Measurements from ENCODE around the gene C19orf44. TPM values are rescaled to one million over a fixed set of nuclear protein-coding genes. Genes with fewer than 3 reads are reported as not detected.

The C19orf44 gene
- total RNA-seq, 6 donors from 2014 or later, result 4.3 to 26.2 (median 5.7) TPM

- no peaks in the 10 kb centered on the region for H3K9me3 ChIP-seq
- H3K36me3 ChIP-seq, result peaks cover 60 to 100% (median 98%) of the 10 kb centered on the region in 4 donors
- ATAC-seq (ENCODE audit: low FRiP score in 2 of 2) (no peak), DNase-seq (peak in 1 of 2 donors; percentile 83)
- H3K27ac ChIP-seq, result no peak overlapping the region
- TF ChIP-seq EP300 (IDR thresholded peaks at IDR 0.05), result no peak
- TF ChIP-seq POLR2A (IDR thresholded peaks at IDR 0.05), result no peak
- TF ChIP-seq, protein P1, sequence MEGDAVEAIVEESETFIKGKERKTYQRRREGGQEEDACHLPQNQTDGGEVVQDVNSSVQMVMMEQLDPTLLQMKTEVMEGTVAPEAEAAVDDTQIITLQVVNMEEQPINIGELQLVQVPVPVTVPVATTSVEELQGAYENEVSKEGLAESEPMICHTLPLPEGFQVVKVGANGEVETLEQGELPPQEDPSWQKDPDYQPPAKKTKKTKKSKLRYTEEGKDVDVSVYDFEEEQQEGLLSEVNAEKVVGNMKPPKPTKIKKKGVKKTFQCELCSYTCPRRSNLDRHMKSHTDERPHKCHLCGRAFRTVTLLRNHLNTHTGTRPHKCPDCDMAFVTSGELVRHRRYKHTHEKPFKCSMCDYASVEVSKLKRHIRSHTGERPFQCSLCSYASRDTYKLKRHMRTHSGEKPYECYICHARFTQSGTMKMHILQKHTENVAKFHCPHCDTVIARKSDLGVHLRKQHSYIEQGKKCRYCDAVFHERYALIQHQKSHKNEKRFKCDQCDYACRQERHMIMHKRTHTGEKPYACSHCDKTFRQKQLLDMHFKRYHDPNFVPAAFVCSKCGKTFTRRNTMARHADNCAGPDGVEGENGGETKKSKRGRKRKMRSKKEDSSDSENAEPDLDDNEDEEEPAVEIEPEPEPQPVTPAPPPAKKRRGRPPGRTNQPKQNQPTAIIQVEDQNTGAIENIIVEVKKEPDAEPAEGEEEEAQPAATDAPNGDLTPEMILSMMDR (IDR thresholded peaks at IDR 0.05), result no peak
- TF ChIP-seq POLR2AphosphoS5 (IDR thresholded peaks at IDR 0.05), result no peak
- H3K4me3 ChIP-seq, result no peak overlapping the region
- WGBS, 2 donors, result 98% methylated on average over 35 to 38 of the region's 54 CpGs
- no peaks in the 10 kb centered on the region for H3K27me3 ChIP-seq
- no peaks in the 10 kb centered on the region for H3K4me1 ChIP-seq
Observed at GRCh38 chr19:16524991-16525734, 29.0 kb downstream of the C19orf44 start.

DNA sequence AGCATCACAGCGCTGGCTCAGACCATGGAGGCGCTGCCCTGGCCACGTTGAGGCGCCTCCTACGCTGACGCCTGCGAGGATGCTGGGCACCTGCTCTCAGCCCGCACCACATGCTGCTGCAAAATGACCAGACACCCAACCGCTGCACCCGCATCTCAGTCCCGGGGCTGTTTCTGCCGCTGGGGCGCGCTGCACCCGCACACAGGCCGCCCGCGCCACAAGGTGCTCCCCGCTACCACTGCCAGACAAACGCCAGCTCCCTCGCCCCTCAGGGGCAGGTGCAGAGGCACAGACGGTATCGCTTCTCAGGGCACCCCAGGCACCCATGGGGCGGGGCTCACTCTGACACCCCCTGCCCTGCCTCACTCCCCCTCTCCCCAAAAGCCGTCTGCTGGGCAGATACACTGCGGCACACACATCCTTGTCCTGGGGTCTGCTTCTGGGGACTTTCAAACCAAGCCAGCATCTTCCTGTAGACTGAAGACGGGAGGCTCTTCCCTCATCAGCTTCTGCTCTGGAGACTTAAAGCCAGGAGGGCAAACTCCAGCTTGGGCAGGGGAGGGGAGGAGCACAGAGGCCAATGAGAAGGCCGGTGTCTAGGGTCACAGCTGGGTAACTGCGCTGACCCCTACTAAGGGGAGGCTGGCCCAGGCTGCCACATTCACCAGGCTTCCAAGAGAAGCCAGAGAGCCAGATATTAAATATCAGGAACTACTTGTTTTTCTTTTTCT, 29.7 kb downstream of the C19orf44 start:
- Histone ChIP-seq H3K9me3 (no peaks in the 10 kb centered on the region), H3K4me3 (no peak overlapping the region), H3K4me1 (no peaks in the 10 kb centered on the region), H3K36me3 (peaks cover 61 to 100% (median 98%) of the 10 kb centered on the region in 4 donors), H3K27me3 (no peaks in the 10 kb centered on the region), H3K27ac (no peak overlapping the region)
- 99% methylated on average over 21 to 29 of the region's 29 CpGs for WGBS, 2 donors
- DNase-seq (peak in 1 of 2 donors; percentile 75), ATAC-seq (ENCODE audit: low FRiP score in 2 of 2) (no peak)
- TF ChIP-seq EP300 (IDR thresholded peaks at IDR 0.05) (no peak), POLR2AphosphoS5 (IDR thresholded peaks at IDR 0.05) (no peak), POLR2A (IDR thresholded peaks at IDR 0.05) (no peak)
- TF ChIP-seq, protein P1 (IDR thresholded peaks at IDR 0.05), result no peak

DNA sequence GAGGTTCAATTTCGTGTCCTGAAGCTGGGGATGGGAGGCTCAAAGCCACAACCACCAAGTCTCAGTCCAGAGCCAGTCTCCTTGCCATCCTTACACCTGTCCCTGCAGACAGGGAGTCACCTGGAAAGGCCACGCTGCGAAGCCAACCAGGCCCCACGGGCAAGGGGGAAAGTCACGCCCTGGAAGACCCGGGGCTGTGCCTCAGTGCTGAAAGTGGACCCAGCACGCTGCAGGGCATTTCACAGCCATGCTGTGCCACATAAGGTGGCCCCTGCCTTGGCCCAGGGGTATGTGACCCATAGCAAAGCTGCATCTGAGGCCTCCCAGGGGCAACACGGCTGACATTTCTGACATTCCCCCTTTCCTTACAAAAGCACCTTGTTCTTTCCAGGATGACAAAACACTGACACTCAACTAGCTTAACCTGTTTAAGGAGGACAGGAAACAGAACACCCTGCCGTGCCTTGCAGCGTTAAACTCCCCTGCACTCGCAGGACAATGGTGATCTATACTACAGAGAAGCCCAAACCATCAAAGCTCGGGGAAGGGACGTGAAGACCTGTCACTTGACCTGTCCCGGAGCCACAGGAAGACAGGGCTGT, 31.2 kb downstream of the C19orf44 start:
- H3K27ac ChIP-seq, result no peak overlapping the region
- H3K4me3 ChIP-seq, result no peak overlapping the region
- no peaks in the 10 kb centered on the region for H3K27me3 ChIP-seq
- WGBS, 2 donors, result 93 to 96% methylated on average over 7 to 9 of the region's 14 CpGs
- TF ChIP-seq, protein P1 (IDR thresholded peaks at IDR 0.05), result no peak
- TF ChIP-seq EP300 (IDR thresholded peaks at IDR 0.05), result no peak
- TF ChIP-seq POLR2AphosphoS5 (IDR thresholded peaks at IDR 0.05), result no peak
- no peak for ATAC-seq (ENCODE audit: low FRiP score in 2 of 2)
- peak in 1 of 2 donors; percentile 27 for DNase-seq
- no peaks in the 10 kb centered on the region for H3K9me3 ChIP-seq
- no peaks in the 10 kb centered on the region for H3K4me1 ChIP-seq
- peaks cover 67 to 100% (median 99%) of the 10 kb centered on the region in 4 donors for H3K36me3 ChIP-seq

DNA sequence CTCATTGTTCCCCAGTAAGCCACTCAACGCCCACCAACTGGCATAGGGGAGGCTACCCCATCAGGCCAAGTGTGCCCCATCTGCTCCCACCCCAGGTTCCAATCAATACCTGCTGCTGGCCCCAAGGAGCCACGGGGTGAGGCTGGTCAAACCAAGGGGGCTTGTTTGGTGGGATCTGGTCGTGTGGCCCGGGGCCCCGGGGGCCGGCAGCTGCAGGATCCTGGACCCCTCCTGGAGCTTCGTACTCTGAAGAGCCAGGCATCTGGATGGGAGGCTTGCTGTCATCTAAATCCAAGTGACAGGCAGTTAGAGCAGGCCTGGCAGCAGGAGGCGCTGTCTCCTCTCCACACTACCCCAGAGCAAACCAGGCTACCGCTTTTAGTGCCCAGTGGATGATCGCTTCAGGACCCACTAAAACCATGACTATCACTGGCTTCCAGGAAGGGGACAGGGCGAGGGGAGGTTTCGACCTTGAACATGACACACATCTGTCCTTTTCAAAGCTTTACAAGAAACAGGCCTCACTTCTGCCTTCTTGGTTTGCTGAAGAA, 31.9 kb downstream of the C19orf44 start:
- WGBS, 2 donors, result 90% methylated on average over 5 to 12 of the region's 12 CpGs
- TF ChIP-seq POLR2AphosphoS5 (IDR thresholded peaks at IDR 0.05), result no peak
- TF ChIP-seq, protein P1 (IDR thresholded peaks at IDR 0.05), result peak in 3 of 6 experiments; percentile 7 to 12 (median 8)
- DNase-seq, result peak in 1 of 2 donors; percentile 64
- ATAC-seq (ENCODE audit: low FRiP score in 2 of 2), result no peak
- Histone ChIP-seq H3K27ac (no peak overlapping the region), H3K36me3 (peaks cover 64 to 100% (median 99%) of the 10 kb centered on the region in 4 donors), H3K4me3 (no peak overlapping the region), H3K9me3 (no peaks in the 10 kb centered on the region), H3K27me3 (no peaks in the 10 kb centered on the region), H3K4me1 (no peaks in the 10 kb centered on the region)
